Activated B cell treated with CpG ODN at 0.5 μM for 24 hours (primary cell): ENCODE data around the gene ANGPTL1. TPM values are rescaled to one million over a fixed set of nuclear protein-coding genes. Genes with fewer than 3 reads are reported as not detected.

ENCODE experiments used
- ATAC-seq: fragments of 200-7000 bp; cut with Tn5 transposase; one replicate; pipeline ENCODE4 v1.10.0; 2021; ENCODE audit warnings: low read depth, mild to moderate bottlenecking, moderate library complexity
- CTCF ChIA-PET: fragments of 350-600 bp; sonication (Branson Sonifier 250); formaldehyde crosslinking; loops from one replicate; lab custom pipeline; 2021; ENCODE audit warnings: antibody characterized with exemption; lab: Charles Lee
- POLR2A ChIA-PET: fragments of 350-600 bp; sonication (Branson Sonifier 250); formaldehyde crosslinking; loops from one replicate; lab custom pipeline; 2021; ENCODE audit warnings: antibody characterized with exemption; lab: Charles Lee
- DNase-seq: peaks from one replicate; pipeline ENCODE4 v3.0.0; 2022
- H3K27ac Mint-ChIP-seq: one replicate; pipeline ENCODE4 v1.8.0; 2020; ENCODE audit warnings: mixed read lengths
- H3K27me3 Mint-ChIP-seq: one replicate; pipeline ENCODE4 v1.8.0; 2021; ENCODE audit warnings: mixed read lengths
- H3K36me3 Mint-ChIP-seq: one replicate; pipeline ENCODE4 v1.8.0; 2021; ENCODE audit warnings: low read depth, mixed read lengths
- H3K4me1 Mint-ChIP-seq: one replicate; pipeline ENCODE4 v1.8.0; 2021; ENCODE audit warnings: mixed read lengths
- H3K4me3 Mint-ChIP-seq: one replicate; pipeline ENCODE4 v1.8.0; 2020; ENCODE audit warnings: mild to moderate bottlenecking, mixed read lengths
- H3K9me3 Mint-ChIP-seq: one replicate; pipeline ENCODE4 v1.8.0; 2020; ENCODE audit warnings: mixed read lengths
- intact Hi-C: fragments of 100-400 bp; cut with micrococcal nuclease; formaldehyde crosslinking; loops from one replicate; pipeline ENCODE4 v1.15.1; 2024
- total RNA-seq: library from RNA; stranded (reverse); gene quantifications from 2 replicates; pipeline ENCODE4 v1.2.3, GENCODE V29; 2022
- TF ChIP-seq, protein P1 (sequence below): fragments of 200-600 bp; IDR thresholded peaks from one replicate; pipeline ENCODE4 v1.8.0; 2022; ENCODE audit warnings: antibody characterized with exemption, mild to moderate bottlenecking

Gene ANGPTL1, protein sequence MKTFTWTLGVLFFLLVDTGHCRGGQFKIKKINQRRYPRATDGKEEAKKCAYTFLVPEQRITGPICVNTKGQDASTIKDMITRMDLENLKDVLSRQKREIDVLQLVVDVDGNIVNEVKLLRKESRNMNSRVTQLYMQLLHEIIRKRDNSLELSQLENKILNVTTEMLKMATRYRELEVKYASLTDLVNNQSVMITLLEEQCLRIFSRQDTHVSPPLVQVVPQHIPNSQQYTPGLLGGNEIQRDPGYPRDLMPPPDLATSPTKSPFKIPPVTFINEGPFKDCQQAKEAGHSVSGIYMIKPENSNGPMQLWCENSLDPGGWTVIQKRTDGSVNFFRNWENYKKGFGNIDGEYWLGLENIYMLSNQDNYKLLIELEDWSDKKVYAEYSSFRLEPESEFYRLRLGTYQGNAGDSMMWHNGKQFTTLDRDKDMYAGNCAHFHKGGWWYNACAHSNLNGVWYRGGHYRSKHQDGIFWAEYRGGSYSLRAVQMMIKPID
- not detected in 2 replicates for total RNA-seq

DNA sequence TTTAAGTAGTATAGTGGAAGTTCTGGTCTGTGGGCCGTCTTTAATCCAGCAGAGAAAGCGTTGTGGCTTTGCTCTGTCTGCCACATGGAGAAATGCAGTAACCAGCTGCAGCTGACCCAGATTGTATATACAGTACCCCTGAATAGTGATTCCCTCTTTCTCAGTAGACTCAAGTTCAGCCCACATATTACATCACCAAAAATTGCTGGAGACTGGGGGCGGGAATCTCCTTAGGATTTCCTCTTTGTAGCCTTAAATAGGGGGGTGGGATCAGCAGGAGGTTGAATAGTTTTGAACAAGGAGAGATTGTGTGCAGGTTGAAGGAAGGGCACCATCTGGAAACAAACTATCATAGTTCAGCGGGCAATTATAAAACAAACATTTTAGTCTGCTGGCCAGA, at the start of gene ANGPTL1:
TSS of gene ANGPTL1 (minus strand) at position 134 of the 400 bp plus-strand sequence. CDS start 5,301 bp downstream, outside the sequence.
- TF ChIP-seq, protein P1, sequence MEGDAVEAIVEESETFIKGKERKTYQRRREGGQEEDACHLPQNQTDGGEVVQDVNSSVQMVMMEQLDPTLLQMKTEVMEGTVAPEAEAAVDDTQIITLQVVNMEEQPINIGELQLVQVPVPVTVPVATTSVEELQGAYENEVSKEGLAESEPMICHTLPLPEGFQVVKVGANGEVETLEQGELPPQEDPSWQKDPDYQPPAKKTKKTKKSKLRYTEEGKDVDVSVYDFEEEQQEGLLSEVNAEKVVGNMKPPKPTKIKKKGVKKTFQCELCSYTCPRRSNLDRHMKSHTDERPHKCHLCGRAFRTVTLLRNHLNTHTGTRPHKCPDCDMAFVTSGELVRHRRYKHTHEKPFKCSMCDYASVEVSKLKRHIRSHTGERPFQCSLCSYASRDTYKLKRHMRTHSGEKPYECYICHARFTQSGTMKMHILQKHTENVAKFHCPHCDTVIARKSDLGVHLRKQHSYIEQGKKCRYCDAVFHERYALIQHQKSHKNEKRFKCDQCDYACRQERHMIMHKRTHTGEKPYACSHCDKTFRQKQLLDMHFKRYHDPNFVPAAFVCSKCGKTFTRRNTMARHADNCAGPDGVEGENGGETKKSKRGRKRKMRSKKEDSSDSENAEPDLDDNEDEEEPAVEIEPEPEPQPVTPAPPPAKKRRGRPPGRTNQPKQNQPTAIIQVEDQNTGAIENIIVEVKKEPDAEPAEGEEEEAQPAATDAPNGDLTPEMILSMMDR: no peak
- Mint-ChIP-seq H3K4me1 (peaks cover 39% of the 10 kb centered on the region), H3K36me3 (peaks cover 56% of the 10 kb centered on the region), H3K27me3 (no peaks in the 10 kb centered on the region), H3K27ac (peak within 1 kb of the TSS; percentile 77), H3K9me3 (no peaks in the 10 kb centered on the region), H3K4me3 (no peak within 1 kb of the TSS)
- ChIA-PET POLR2A (interaction anchor here (0.5 to 0.7 kb wide), 2 partner anchors 193 to 209 kb away, joined by 4 to 6 read pairs; no protein-coding TSS in a partner anchor), CTCF (interaction anchor here (0.9 to 1.4 kb wide), 3 partner anchors 14 to 338 kb away, joined by 3 to 4 read pairs (median 3); no protein-coding TSS in a partner anchor)
- intact Hi-C loops: loop anchor here (5.0 kb wide), 1 partner anchor 36 kb away; no protein-coding TSS in a partner anchor
- DNase-seq (no peak), ATAC-seq (no peak)

DNA sequence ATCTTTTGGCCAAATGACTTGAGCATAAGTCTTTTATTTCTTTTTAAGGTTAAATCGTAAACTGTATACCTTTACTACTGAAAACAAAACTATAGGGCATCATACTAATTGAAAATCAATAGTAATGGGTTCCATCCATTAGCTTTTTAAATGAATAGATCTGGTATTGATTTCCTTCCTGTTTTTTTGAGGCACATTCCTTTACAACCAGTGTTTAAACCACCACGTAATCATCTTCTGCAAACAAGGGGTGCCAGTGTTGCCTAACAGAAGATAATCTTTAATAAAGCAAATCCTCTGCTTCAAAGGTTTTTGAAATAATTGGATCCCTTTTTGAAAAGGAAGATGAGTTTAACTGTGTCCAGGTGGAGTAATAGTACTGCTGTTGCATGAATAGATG, 48.7 kb upstream of the ANGPTL1 start:
- peaks cover 73% of the 10 kb centered on the region for H3K4me1 Mint-ChIP-seq
- H3K36me3 Mint-ChIP-seq: peaks cover 81% of the 10 kb centered on the region
- peak overlapping the region; percentile 46 for H3K27ac Mint-ChIP-seq
- CTCF ChIA-PET: no interaction called here
- TF ChIP-seq, protein P1: no peak
- intact Hi-C loops: no loop called here
- H3K27me3 Mint-ChIP-seq: no peaks in the 10 kb centered on the region
- ATAC-seq: no peak
- POLR2A ChIA-PET: no interaction called here
- peaks cover 5% of the 10 kb centered on the region for H3K9me3 Mint-ChIP-seq
- DNase-seq: no peak
- H3K4me3 Mint-ChIP-seq: no peak overlapping the region

DNA sequence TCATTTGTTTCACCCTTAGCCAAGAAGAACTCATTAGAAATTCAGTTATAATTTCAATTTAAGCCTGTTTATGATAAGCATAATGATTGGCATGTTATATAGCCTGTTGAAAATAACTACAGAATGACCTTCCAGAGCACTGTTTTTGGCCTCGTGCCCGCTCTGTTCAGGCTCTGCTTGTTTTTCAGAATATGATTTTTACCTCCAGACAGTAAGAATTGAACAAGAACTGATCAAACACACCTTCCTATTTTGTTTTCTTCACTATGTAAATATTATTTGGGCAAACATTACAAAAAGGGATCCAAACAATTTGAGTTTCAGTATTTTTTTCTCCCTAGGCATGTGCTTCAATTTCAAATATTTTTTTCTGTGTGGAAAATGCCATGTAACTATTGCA, 48.1 kb upstream of the ANGPTL1 start:
- H3K4me3 Mint-ChIP-seq: no peak overlapping the region
- intact Hi-C loops: no loop called here
- H3K4me1 Mint-ChIP-seq: peaks cover 73% of the 10 kb centered on the region
- peaks cover 4% of the 10 kb centered on the region for H3K9me3 Mint-ChIP-seq
- no peak for ATAC-seq
- TF ChIP-seq, protein P1: no peak
- ChIA-PET POLR2A (no interaction called here), CTCF (no interaction called here)
- peak overlapping the region; percentile 46 for H3K27ac Mint-ChIP-seq
- no peak for DNase-seq
- H3K36me3 Mint-ChIP-seq: peaks cover 81% of the 10 kb centered on the region
- H3K27me3 Mint-ChIP-seq: no peaks in the 10 kb centered on the region

DNA sequence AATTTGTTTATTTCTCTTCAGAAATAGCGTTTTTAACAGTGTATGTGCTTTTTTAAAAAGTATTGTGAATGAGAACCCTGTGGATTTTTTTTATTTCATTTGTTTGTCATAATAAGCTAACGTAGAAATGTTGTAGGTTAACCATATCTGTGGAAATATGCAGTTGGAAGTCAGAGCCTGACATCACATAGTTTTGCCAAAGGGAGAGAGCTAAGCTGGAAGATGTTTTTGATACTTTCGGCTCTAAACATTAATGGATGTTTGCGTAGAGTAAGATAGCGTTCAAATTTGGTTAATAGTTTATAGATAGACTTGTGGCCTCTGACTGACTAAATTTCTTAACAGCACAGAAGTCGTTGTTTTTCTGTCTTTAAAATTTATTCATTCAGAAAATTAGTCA, 47.4 kb upstream of the ANGPTL1 start:
- CTCF ChIA-PET: no interaction called here
- intact Hi-C loops: no loop called here
- Mint-ChIP-seq H3K4me1 (peaks cover 76% of the 10 kb centered on the region), H3K27me3 (no peaks in the 10 kb centered on the region), H3K36me3 (peaks cover 82% of the 10 kb centered on the region), H3K27ac (no peak overlapping the region), H3K9me3 (no peaks in the 10 kb centered on the region), H3K4me3 (no peak overlapping the region)
- POLR2A ChIA-PET: no interaction called here
- ATAC-seq (no peak), DNase-seq (no peak)
- TF ChIP-seq, protein P1: no peak
